H54 (cell line): ENCODE data around the gene PHACTR3.

Experiments
- DNase-seq: peaks from one replicate; pipeline ENCODE4 v3.0.0; 2011; ENCODE audit warnings: low spot score, mixed read lengths; ENCODE audit not compliant: insufficient read length
- FAIRE-seq: peaks from 3 replicates; lab custom pipeline; 2011; peaks lifted over from hg19 to GRCh38; lab: Jason Lieb, UNC
- POLR2A ChIP-seq: IDR thresholded peaks from 2 replicates; pipeline ENCODE4 v1.6.1; 2011; ENCODE audit warnings: low read depth, mild to moderate bottlenecking, low read length

The PHACTR3 gene

GRCh38 chr20:59567585-59568508 lies 36.5 kb upstream of the PHACTR3 start:
- no peak for TF ChIP-seq POLR2A
- DNase-seq (no peak), FAIRE-seq (no peak)

- DNase-seq (no peak), FAIRE-seq (no peak)
- TF ChIP-seq POLR2A, result no peak
Observed at GRCh38 chr20:59568509-59569024, 35.8 kb upstream of the PHACTR3 start.

- TF ChIP-seq POLR2A, result no peak
- FAIRE-seq (no peak), DNase-seq (no peak)
Observed at GRCh38 chr20:59569305-59569704, 35.0 kb upstream of the PHACTR3 start.

- DNase-seq (no peak), FAIRE-seq (no peak)
- TF ChIP-seq POLR2A, result no peak
Observed at GRCh38 chr20:59571151-59571550, 33.2 kb upstream of the PHACTR3 start.

GRCh38 chr20:59571551-59572314 lies 32.6 kb upstream of the PHACTR3 start:
- peak; percentile 75 for DNase-seq
- FAIRE-seq, result no peak
- TF ChIP-seq POLR2A, result no peak

- TF ChIP-seq POLR2A, result no peak
- FAIRE-seq (no peak), DNase-seq (no peak)
Observed at GRCh38 chr20:59572515-59572914, 31.8 kb upstream of the PHACTR3 start.

GRCh38 chr20:59573837-59574236 lies 30.5 kb upstream of the PHACTR3 start:
- no peak for TF ChIP-seq POLR2A
- DNase-seq, result no peak
- FAIRE-seq, result no peak

- FAIRE-seq (no peak), DNase-seq (no peak)
- TF ChIP-seq POLR2A, result no peak
Observed at GRCh38 chr20:59574308-59574707, 30.0 kb upstream of the PHACTR3 start.

GRCh38 chr20:59575216-59575615 lies 29.1 kb upstream of the PHACTR3 start:
- no peak for TF ChIP-seq POLR2A
- no peak for FAIRE-seq
- no peak for DNase-seq

GRCh38 chr20:59575653-59576052 lies 28.7 kb upstream of the PHACTR3 start:
- no peak for TF ChIP-seq POLR2A
- no peak for DNase-seq
- FAIRE-seq, result no peak

- FAIRE-seq (no peak), DNase-seq (no peak)
- no peak for TF ChIP-seq POLR2A
Observed at GRCh38 chr20:59576216-59576953, 28.0 kb upstream of the PHACTR3 start.

- DNase-seq (no peak), FAIRE-seq (no peak)
- TF ChIP-seq POLR2A, result no peak
Observed at GRCh38 chr20:59577037-59577808, 27.1 kb upstream of the PHACTR3 start.

GRCh38 chr20:59577809-59578435 lies 26.4 kb upstream of the PHACTR3 start:
- no peak for FAIRE-seq
- TF ChIP-seq POLR2A, result no peak
- DNase-seq, result no peak
